DND-41 (cell line): ENCODE results near the gene GUCA1A.

Experiments
- CTCF ChIP-seq: IDR thresholded peaks from 2 replicates; pipeline ENCODE4 v1.5.1; 2012; ENCODE audit warnings: borderline replicate concordance, low read length, moderate library complexity, mild to moderate bottlenecking; ENCODE audit not compliant: poor library complexity, severe bottlenecking; ENCODE audit errors: extremely low read depth
- EZH2 ChIP-seq: IDR thresholded peaks from 3 replicates; pipeline ENCODE4 v1.6.1; 2012; ENCODE audit warnings: borderline replicate concordance, low read depth, mild to moderate bottlenecking, moderate library complexity, low read length, inconsistent platforms; ENCODE audit not compliant: severe bottlenecking

GRCh38 chr6:42171813-42172581, 1.2 kb upstream of the GUCA1A start:
- no peak for TF ChIP-seq CTCF
- no peak for TF ChIP-seq EZH2
